Keratinocyte (primary cell): ENCODE results near the gene FOXL2NB. TPM values are rescaled to one million over a fixed set of nuclear protein-coding genes. Genes with fewer than 3 reads are reported as not detected.
A peak's percentile ranks its signal among the peaks of the same experiment; 100 is the strongest.

Experiments used
- DNase-seq: peaks from one replicate; pipeline ENCODE4 v3.0.0-alpha.2; 2011; ENCODE audit warnings: low read depth, missing footprints, low spot score
- FAIRE-seq: peaks from 2 replicates; lab custom pipeline; 2011; peaks lifted over from hg19 to GRCh38; lab: Jason Lieb, UNC
- H2AFZ ChIP-seq: 2 replicates; pipeline ENCODE4 v1.6.0; 2012; ENCODE audit warnings: low read length, control low read depth, inconsistent platforms; ENCODE audit not compliant: control insufficient read depth
- H3K27ac ChIP-seq: 2 replicates; pipeline ENCODE4 v1.5.1; 2011; ENCODE audit warnings: low read length; ENCODE audit not compliant: control insufficient read depth, insufficient read depth
- H3K27me3 ChIP-seq: 3 replicates; pipeline ENCODE4 v1.6.0; 2011; ENCODE audit warnings: low read length; ENCODE audit not compliant: control insufficient read depth, insufficient read depth; ENCODE audit errors: extremely low read depth
- H3K36me3 ChIP-seq, 2 experiments: 2 replicates in 1 of 2; 3 replicates in 1 of 2; pipeline ENCODE4 v1.5.1; 2011; ENCODE audit warnings: low read length in 2 of 2, mild to moderate bottlenecking in 1 of 2; ENCODE audit not compliant: control insufficient read depth in 2 of 2, insufficient read depth in 2 of 2; ENCODE audit errors: extremely low read depth in 1 of 2
- H3K4me1 ChIP-seq: 3 replicates; pipeline ENCODE4 v1.5.1; 2011; ENCODE audit warnings: low read length; ENCODE audit not compliant: control insufficient read depth, insufficient read depth; ENCODE audit errors: extremely low read depth
- H3K4me2 ChIP-seq: 3 replicates; pipeline ENCODE4 v1.6.0; 2011; ENCODE audit warnings: low read depth, low read length; ENCODE audit not compliant: control insufficient read depth, insufficient read depth; ENCODE audit errors: extremely low read depth
- H3K4me3 ChIP-seq, 3 experiments: fragments of 200-600 bp in 1 of 3; sonication (generic) in 1 of 3; 2 replicates in 2 of 3; 3 replicates in 1 of 3; pipeline ENCODE4 v1.5.1; 2011 to 2016; ENCODE audit warnings: low read length in 3 of 3, mild to moderate bottlenecking in 3 of 3, control low read depth in 2 of 3, inconsistent platforms in 1 of 3, low read depth in 1 of 3, mixed read lengths in 1 of 3, mixed run types in 1 of 3, moderate library complexity in 1 of 3; ENCODE audit not compliant: control insufficient read depth in 2 of 3, insufficient read depth in 2 of 3; ENCODE audit errors: extremely low read depth in 1 of 3
- H3K79me2 ChIP-seq: 2 replicates; pipeline ENCODE4 v1.6.0; 2012; ENCODE audit warnings: low read length; ENCODE audit not compliant: control insufficient read depth, insufficient read depth
- H3K9ac ChIP-seq: 3 replicates; pipeline ENCODE4 v1.6.0; 2011; ENCODE audit warnings: low read length; ENCODE audit not compliant: control insufficient read depth, insufficient read depth; ENCODE audit errors: extremely low read depth
- H3K9me1 ChIP-seq: 3 replicates; pipeline ENCODE4 v1.6.0; 2011; ENCODE audit warnings: low read length; ENCODE audit not compliant: control insufficient read depth, insufficient read depth; ENCODE audit errors: extremely low read depth
- H3K9me3 ChIP-seq: 2 replicates; pipeline ENCODE4 v1.5.1; 2012; ENCODE audit warnings: low read depth, low read length; ENCODE audit not compliant: control insufficient read depth
- H4K20me1 ChIP-seq: 3 replicates; pipeline ENCODE4 v1.6.0; 2011; ENCODE audit warnings: low read length; ENCODE audit not compliant: control insufficient read depth, insufficient read depth; ENCODE audit errors: extremely low read depth
- EZH2 ChIP-seq: IDR thresholded peaks from one replicate; pipeline ENCODE4 v1.6.1; 2012; ENCODE audit warnings: inconsistent platforms, mild to moderate bottlenecking, low read length, moderate library complexity
- dilution Hi-C: fragments of 300-500 bp; cut with MboI; formaldehyde crosslinking; loops from one replicate; pipeline ENCODE4 v1.7.0; 2020; ENCODE audit warnings: low sequenced_read_pairs; ENCODE audit not compliant: extremely low pct_ligation_motif_present
- polyA plus RNA-seq, 5 experiments: library from polyadenylated mRNA; depleted of rRNA in 3 of 5; stranded (reverse) in 3 of 5; stranded (forward) in 1 of 5; unstranded in 1 of 5; fragments of >200 nt; gene quantifications; 1 replicate in 1 of 5; 2 replicates in 3 of 5; 3 replicates in 1 of 5; pipeline versions ENCODE4 v1.2.1 to v1.2.3, GENCODE V29; 2011 to 2012; ENCODE audit warnings: missing spikeins in 2 of 5, low read depth in 1 of 5, low replicate concordance in 1 of 5
- TF ChIP-seq, protein P1 (sequence below), 3 experiments: IDR thresholded peaks in 1 of 3; conservative IDR thresholded peaks in 1 of 3; optimal IDR thresholded peaks in 1 of 3; 2 replicates in 2 of 3; 3 replicates in 1 of 3; pipeline versions ENCODE3 to v1.5.1; 2011; ENCODE audit warnings: low read length in 3 of 3, mild to moderate bottlenecking in 3 of 3, moderate library complexity in 2 of 3, control low read depth in 1 of 3, inconsistent platforms in 1 of 3; ENCODE audit not compliant: insufficient read depth in 2 of 3; ENCODE audit errors: extremely low read depth in 1 of 3

The FOXL2NB gene
- polyA plus RNA-seq, 1 donor (not counting 4 experiments of a cell fraction or from before 2014, with no cell fraction given), result 0.38 TPM

GRCh38 chr3:138945709-138946662 lies 1.0 kb upstream of the FOXL2NB start:
- peak overlapping the region; percentile 45 to 59 (median 58) for H3K4me3 ChIP-seq
- H3K36me3 ChIP-seq, result no peaks in the 10 kb centered on the region
- H3K79me2 ChIP-seq, result no peaks in the 10 kb centered on the region
- FAIRE-seq (no peak), DNase-seq (no peak)
- peaks cover 13% of the 10 kb centered on the region for H3K4me1 ChIP-seq
- H3K27ac ChIP-seq, result no peak overlapping the region
- H3K9ac ChIP-seq, result peak overlapping the region; percentile 15
- peak overlapping the region; percentile 64 for H2AFZ ChIP-seq
- peaks cover 96% of the 10 kb centered on the region for H3K27me3 ChIP-seq
- no peaks in the 10 kb centered on the region for H3K9me3 ChIP-seq
- dilution Hi-C loops, result loop anchor here (25.0 kb wide), 1 partner anchor 366 kb away; no protein-coding TSS in a partner anchor
- H3K9me1 ChIP-seq, result no peaks in the 10 kb centered on the region
- H4K20me1 ChIP-seq, result peaks cover 3% of the 10 kb centered on the region
- peak overlapping the region; percentile 82 for H3K4me2 ChIP-seq
- peak; percentile 94 for TF ChIP-seq EZH2
- TF ChIP-seq, protein P1, sequence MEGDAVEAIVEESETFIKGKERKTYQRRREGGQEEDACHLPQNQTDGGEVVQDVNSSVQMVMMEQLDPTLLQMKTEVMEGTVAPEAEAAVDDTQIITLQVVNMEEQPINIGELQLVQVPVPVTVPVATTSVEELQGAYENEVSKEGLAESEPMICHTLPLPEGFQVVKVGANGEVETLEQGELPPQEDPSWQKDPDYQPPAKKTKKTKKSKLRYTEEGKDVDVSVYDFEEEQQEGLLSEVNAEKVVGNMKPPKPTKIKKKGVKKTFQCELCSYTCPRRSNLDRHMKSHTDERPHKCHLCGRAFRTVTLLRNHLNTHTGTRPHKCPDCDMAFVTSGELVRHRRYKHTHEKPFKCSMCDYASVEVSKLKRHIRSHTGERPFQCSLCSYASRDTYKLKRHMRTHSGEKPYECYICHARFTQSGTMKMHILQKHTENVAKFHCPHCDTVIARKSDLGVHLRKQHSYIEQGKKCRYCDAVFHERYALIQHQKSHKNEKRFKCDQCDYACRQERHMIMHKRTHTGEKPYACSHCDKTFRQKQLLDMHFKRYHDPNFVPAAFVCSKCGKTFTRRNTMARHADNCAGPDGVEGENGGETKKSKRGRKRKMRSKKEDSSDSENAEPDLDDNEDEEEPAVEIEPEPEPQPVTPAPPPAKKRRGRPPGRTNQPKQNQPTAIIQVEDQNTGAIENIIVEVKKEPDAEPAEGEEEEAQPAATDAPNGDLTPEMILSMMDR (optimal IDR thresholded peaks at IDR 0.05 in 1 of 3, IDR thresholded peaks at IDR 0.05 in 1 of 3, conservative IDR thresholded peaks at IDR 0.05 in 1 of 3; ENCODE audit: extremely low read depth in 1 of 3, insufficient read depth in 2 of 3, low read length in 3 of 3), result peak; percentile 29 to 69 (median 57)

DNA sequence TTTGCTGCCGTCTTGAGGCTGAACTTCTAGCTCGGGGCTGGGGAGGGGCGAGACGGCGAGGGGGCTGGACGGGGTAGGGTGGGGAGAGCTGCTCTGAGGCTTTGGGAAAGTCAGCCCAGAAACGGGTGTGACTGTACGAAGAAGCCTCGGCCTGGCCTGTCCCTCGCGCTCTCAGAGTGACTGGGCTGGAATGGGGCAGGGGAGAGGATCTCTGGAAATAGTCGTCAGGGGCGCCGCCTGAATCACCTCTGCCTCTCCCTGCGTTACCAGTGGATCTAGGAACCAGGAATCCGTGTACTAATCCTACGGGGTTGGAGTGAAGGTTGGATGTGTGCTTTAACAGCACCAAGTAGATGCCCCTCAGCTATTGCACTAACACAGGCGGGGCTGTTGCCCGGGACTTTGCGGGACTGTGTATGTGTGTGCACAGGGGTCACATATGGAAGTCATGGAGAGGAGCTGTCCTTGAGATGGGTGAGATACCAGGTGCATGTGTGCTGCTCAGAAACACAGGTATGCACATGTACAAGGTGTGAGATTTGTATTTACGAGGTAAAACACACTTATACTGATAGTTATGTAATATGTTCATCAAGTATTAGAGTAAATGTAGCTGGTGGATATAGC lies 591 bp downstream of the FOXL2NB start:
- H2AFZ ChIP-seq, result no peak overlapping the region
- H3K4me2 ChIP-seq, result peak overlapping the region; percentile 82
- peaks cover 3% of the 10 kb centered on the region for H4K20me1 ChIP-seq
- TF ChIP-seq EZH2, result peak; percentile 46
- TF ChIP-seq, protein P1 (optimal IDR thresholded peaks at IDR 0.05 in 1 of 3, IDR thresholded peaks at IDR 0.05 in 1 of 3, conservative IDR thresholded peaks at IDR 0.05 in 1 of 3; ENCODE audit: extremely low read depth in 1 of 3, insufficient read depth in 2 of 3, low read length in 3 of 3), result no peak
- H3K79me2 ChIP-seq, result no peaks in the 10 kb centered on the region
- dilution Hi-C loops, result loop anchor here (25.0 kb wide), 1 partner anchor 365 kb away; no protein-coding TSS in a partner anchor
- peak overlapping the region; percentile 45 to 58 (median 49) for H3K4me3 ChIP-seq
- DNase-seq, result no peak
- no peak overlapping the region for H3K9ac ChIP-seq
- no peaks in the 10 kb centered on the region for H3K9me1 ChIP-seq
- H3K9me3 ChIP-seq, result no peaks in the 10 kb centered on the region
- peaks cover 86% of the 10 kb centered on the region for H3K27me3 ChIP-seq
- peak; percentile 56 for FAIRE-seq
- peaks cover 13% of the 10 kb centered on the region for H3K4me1 ChIP-seq
- H3K36me3 ChIP-seq, result no peaks in the 10 kb centered on the region
- no peak overlapping the region for H3K27ac ChIP-seq
